ENCODE measurements around the gene KATNB1.
"Not testable (repeated sequence)": the region's sequence is repeated elsewhere in the genome, so short reads cannot be mapped to it uniquely, and the experiment has no call there.

The KATNB1 gene

GRCh38 chr16:57791893-57792461, 56.4 kb downstream of the KATNB1 start:
- no peaks in the 10 kb centered on the region for H3K9me2 ChIP-seq (ENCODE audit: low read depth, low read length)
- H3K27ac ChIP-seq (ENCODE audit: low read depth, low read length, poor library complexity, severe bottlenecking), result no peak overlapping the region
- H3K79me2 ChIP-seq (ENCODE audit: insufficient read depth, low read length), result no peaks in the 10 kb centered on the region
- no peak overlapping the region for H3K4me2 ChIP-seq (ENCODE audit: low read length)
- no peaks in the 10 kb centered on the region for H3F3A ChIP-seq (ENCODE audit: insufficient read depth, low read length)
- H4K20me1 ChIP-seq (ENCODE audit: insufficient read depth, low read length), result no peaks in the 10 kb centered on the region
- no peaks in the 10 kb centered on the region for H3K9me3 ChIP-seq (ENCODE audit: low read length)
- H2AFZ ChIP-seq (ENCODE audit: low read length), result no peak overlapping the region
- H3K4me3 ChIP-seq (ENCODE audit: low read depth, low read length, poor library complexity, severe bottlenecking), result no peak overlapping the region
- H3K9ac ChIP-seq (ENCODE audit: low read length), result no peak overlapping the region
- H3K36me3 ChIP-seq (ENCODE audit: insufficient read depth, low read length), result no peaks in the 10 kb centered on the region
- H3K4me1 ChIP-seq (ENCODE audit: insufficient read depth, low read length, severe bottlenecking), result no peaks in the 10 kb centered on the region
- TF ChIP-seq CTCF (IDR thresholded peaks at IDR 0.05; ENCODE audit: low read length) (no peak), EZH2 (IDR thresholded peaks at IDR 0.05; ENCODE audit: borderline replicate concordance, low read length) (no peak)
- H3K27me3 ChIP-seq (ENCODE audit: insufficient read depth, low read length), result no peaks in the 10 kb centered on the region; the same call in 1 of the 2 replicates

- no peak overlapping the region for H3K4me2 ChIP-seq (ENCODE audit: low read length)
- no peak overlapping the region for H3K9ac ChIP-seq (ENCODE audit: low read length)
- H3F3A ChIP-seq (ENCODE audit: insufficient read depth, low read length), result no peaks in the 10 kb centered on the region
- H3K4me3 ChIP-seq (ENCODE audit: low read depth, low read length, poor library complexity, severe bottlenecking), result no peak overlapping the region
- H3K36me3 ChIP-seq (ENCODE audit: insufficient read depth, low read length), result no peaks in the 10 kb centered on the region
- H2AFZ ChIP-seq (ENCODE audit: low read length), result no peak overlapping the region
- TF ChIP-seq CTCF (IDR thresholded peaks at IDR 0.05; ENCODE audit: low read length), result no peak
- TF ChIP-seq EZH2 (IDR thresholded peaks at IDR 0.05; ENCODE audit: borderline replicate concordance, low read length), result no peak
- H3K9me2 ChIP-seq (ENCODE audit: low read depth, low read length), result no peaks in the 10 kb centered on the region
- no peaks in the 10 kb centered on the region; the same call in 1 of the 2 replicates for H3K27me3 ChIP-seq (ENCODE audit: insufficient read depth, low read length)
- H3K79me2 ChIP-seq (ENCODE audit: insufficient read depth, low read length), result no peaks in the 10 kb centered on the region
- H3K4me1 ChIP-seq (ENCODE audit: insufficient read depth, low read length, severe bottlenecking), result no peaks in the 10 kb centered on the region
- H3K9me3 ChIP-seq (ENCODE audit: low read length), result no peaks in the 10 kb centered on the region
- H4K20me1 ChIP-seq (ENCODE audit: insufficient read depth, low read length), result no peaks in the 10 kb centered on the region
- no peak overlapping the region for H3K27ac ChIP-seq (ENCODE audit: low read depth, low read length, poor library complexity, severe bottlenecking)
These were observed 59.4 kb downstream of the KATNB1 start for GRCh38 chr16:57794849-57795430.

- Histone ChIP-seq H3K27ac (ENCODE audit: low read depth, low read length, poor library complexity, severe bottlenecking) (no peak overlapping the region), H2AFZ (ENCODE audit: low read length) (no peak overlapping the region), H3K4me1 (ENCODE audit: insufficient read depth, low read length, severe bottlenecking) (no peaks in the 10 kb centered on the region), H3K4me3 (ENCODE audit: low read depth, low read length, poor library complexity, severe bottlenecking) (no peak overlapping the region), H3K36me3 (ENCODE audit: insufficient read depth, low read length) (no peaks in the 10 kb centered on the region), H3K4me2 (ENCODE audit: low read length) (no peak overlapping the region), H3F3A (ENCODE audit: insufficient read depth, low read length) (no peaks in the 10 kb centered on the region), H3K9me2 (ENCODE audit: low read depth, low read length) (no peaks in the 10 kb centered on the region), H4K20me1 (ENCODE audit: insufficient read depth, low read length) (no peaks in the 10 kb centered on the region), H3K27me3 (ENCODE audit: insufficient read depth, low read length) (no peaks in the 10 kb centered on the region; the same call in 1 of the 2 replicates), H3K9ac (ENCODE audit: low read length) (no peak overlapping the region), H3K79me2 (ENCODE audit: insufficient read depth, low read length) (no peaks in the 10 kb centered on the region), H3K9me3 (ENCODE audit: low read length) (no peaks in the 10 kb centered on the region)
- TF ChIP-seq EZH2 (IDR thresholded peaks at IDR 0.05; ENCODE audit: borderline replicate concordance, low read length) (no peak), CTCF (IDR thresholded peaks at IDR 0.05; ENCODE audit: low read length) (peak; percentile 55)
These were observed 59.9 kb downstream of the KATNB1 start for GRCh38 chr16:57795431-57795878.

GRCh38 chr16:57796014-57796413, 60.4 kb downstream of the KATNB1 start:
- not testable (repeated sequence) for H3K4me3 ChIP-seq (ENCODE audit: low read depth, low read length, poor library complexity, severe bottlenecking); H3K79me2 ChIP-seq (ENCODE audit: insufficient read depth, low read length); H3K9me2 ChIP-seq (ENCODE audit: low read depth, low read length); H3K36me3 ChIP-seq (ENCODE audit: insufficient read depth, low read length); H3K4me1 ChIP-seq (ENCODE audit: insufficient read depth, low read length, severe bottlenecking); H3F3A ChIP-seq (ENCODE audit: insufficient read depth, low read length); H3K27me3 ChIP-seq (ENCODE audit: insufficient read depth, low read length); H2AFZ ChIP-seq (ENCODE audit: low read length); H3K9me3 ChIP-seq (ENCODE audit: low read length); H4K20me1 ChIP-seq (ENCODE audit: insufficient read depth, low read length); H3K27ac ChIP-seq (ENCODE audit: low read depth, low read length, poor library complexity, severe bottlenecking); H3K9ac ChIP-seq (ENCODE audit: low read length); H3K4me2 ChIP-seq (ENCODE audit: low read length)
